Liver (tissue), 9 donors: ENCODE results near the gene IDH3A. TPM values are rescaled to one million over a fixed set of nuclear protein-coding genes. Genes with fewer than 3 reads are reported as not detected.

Experiments used
- DNase-seq: peaks from one replicate; pipeline ENCODE4 v3.0.0-alpha.2; 2017; ENCODE audit warnings: low spot score
- H3K27ac ChIP-seq, 2 donors: one replicate each; pipeline ENCODE4 v1.7.0; 2013; ENCODE audit warnings: inconsistent platforms in 2 of 2, low read length in 2 of 2, control low read depth in 1 of 2, low read depth in 1 of 2, mild to moderate bottlenecking in 1 of 2
- H3K27me3 ChIP-seq, 4 donors: one replicate each; pipeline versions ENCODE4 v1.6.1 to v1.7.0; 2013; ENCODE audit warnings: low read length in 3 of 4, inconsistent platforms in 1 of 4, mild to moderate bottlenecking in 1 of 4, moderate library complexity in 1 of 4; ENCODE audit not compliant: control insufficient read depth in 4 of 4, insufficient read depth in 4 of 4
- H3K36me3 ChIP-seq, 4 donors: one replicate each; pipeline versions ENCODE4 v1.6.1 to v1.7.0; 2013; ENCODE audit warnings: low read length in 3 of 4, mild to moderate bottlenecking in 3 of 4, low read depth in 1 of 4, moderate library complexity in 1 of 4; ENCODE audit not compliant: control insufficient read depth in 4 of 4, insufficient read depth in 3 of 4
- H3K4me1 ChIP-seq, 4 donors: one replicate each; pipeline versions ENCODE4 v1.6.1 to v1.7.0; 2013; ENCODE audit warnings: low read length in 3 of 4, mild to moderate bottlenecking in 3 of 4, moderate library complexity in 1 of 4; ENCODE audit not compliant: control insufficient read depth in 4 of 4, insufficient read depth in 4 of 4
- H3K4me3 ChIP-seq, 3 donors: one replicate each; pipeline versions ENCODE4 v1.6.1 to v1.7.0; 2013; ENCODE audit warnings: low read length in 3 of 3, control low read depth in 1 of 3, low read depth in 1 of 3, mild to moderate bottlenecking in 1 of 3
- H3K9ac ChIP-seq, 2 donors: one replicate each; pipeline ENCODE4 v1.7.0; 2013; ENCODE audit warnings: low read length in 2 of 2, mild to moderate bottlenecking in 2 of 2, moderate library complexity in 2 of 2, control low read depth in 1 of 2, low read depth in 1 of 2
- H3K9me3 ChIP-seq, 4 donors: one replicate each; pipeline versions ENCODE4 v1.6.1 to v1.7.0; 2013; ENCODE audit warnings: low read length in 3 of 4; ENCODE audit not compliant: control insufficient read depth in 4 of 4
- ATF3 ChIP-seq: IDR thresholded peaks from 2 replicates; pipeline ENCODE4 v1.6.1; 2016; ENCODE audit warnings: antibody characterized with exemption
- CTCF ChIP-seq: fragments of 150-350 bp; IDR thresholded peaks from 2 replicates; pipeline ENCODE4 v1.5.1; 2017; ENCODE audit warnings: improper control_type of control experiment, low read depth, low read length; ENCODE audit not compliant: missing input control
- EGR1 ChIP-seq, 2 donors: IDR thresholded peaks; 2 replicates each; pipeline ENCODE4 v1.6.1; 2016 to 2018; ENCODE audit warnings: antibody characterized with exemption in 2 of 2, low read depth in 2 of 2
- FOXA1 ChIP-seq: IDR thresholded peaks from 2 replicates; pipeline ENCODE4 v1.6.1; 2016; ENCODE audit warnings: antibody characterized with exemption
- FOXA2 ChIP-seq: IDR thresholded peaks from 2 replicates; pipeline ENCODE4 v1.6.1; 2016; ENCODE audit warnings: antibody characterized with exemption
- GABPA ChIP-seq, 2 donors: IDR thresholded peaks in 1 of 2; conservative IDR thresholded peaks in 1 of 2; 2 replicates each; pipeline ENCODE4 v1.6.1; 2016; ENCODE audit warnings: antibody characterized with exemption in 2 of 2, mild to moderate bottlenecking in 1 of 2, moderate library complexity in 1 of 2
- HNF4A ChIP-seq, 2 donors: conservative IDR thresholded peaks; 2 replicates each; pipeline ENCODE4 v1.6.1; 2016; ENCODE audit warnings: antibody characterized with exemption in 2 of 2, mild to moderate bottlenecking in 2 of 2
- HNF4G ChIP-seq: IDR thresholded peaks from 2 replicates; pipeline ENCODE4 v1.6.1; 2016; ENCODE audit warnings: antibody characterized with exemption
- JUND ChIP-seq, 2 donors: IDR thresholded peaks; 2 replicates each; pipeline ENCODE4 v1.6.1; 2016; ENCODE audit warnings: antibody characterized with exemption in 2 of 2
- MAX ChIP-seq: IDR thresholded peaks from 2 replicates; pipeline ENCODE4 v1.6.1; 2016; ENCODE audit warnings: antibody characterized with exemption
- NR2F2 ChIP-seq: IDR thresholded peaks from 2 replicates; pipeline ENCODE4 v1.6.1; 2016; ENCODE audit warnings: antibody characterized with exemption
- RAD21 ChIP-seq, 2 donors: IDR thresholded peaks; 2 replicates each; pipeline ENCODE4 v1.6.1; 2016; ENCODE audit warnings: antibody characterized with exemption in 2 of 2, mild to moderate bottlenecking in 2 of 2
- RXRA ChIP-seq, 2 donors: IDR thresholded peaks; 2 replicates each; pipeline ENCODE4 v1.6.1; 2017 to 2018; ENCODE audit warnings: antibody characterized with exemption in 2 of 2, mild to moderate bottlenecking in 1 of 2
- SP1 ChIP-seq: IDR thresholded peaks from 2 replicates; pipeline ENCODE4 v1.6.1; 2018; ENCODE audit warnings: antibody characterized with exemption, mild to moderate bottlenecking
- TAF1 ChIP-seq: conservative IDR thresholded peaks from 2 replicates; pipeline ENCODE4 v1.6.1; 2016; ENCODE audit warnings: antibody characterized with exemption, mild to moderate bottlenecking
- YY1 ChIP-seq: IDR thresholded peaks from 2 replicates; pipeline ENCODE4 v1.6.1; 2016; ENCODE audit warnings: antibody characterized with exemption, mild to moderate bottlenecking
- WGBS: extraction: QIAGEN DNeasy Blood & Tissue Kit; methylation state at CpG from one replicate; pipeline ENCODE4 v1.1.7; 2013; 5-methylcytosine and 5-hydroxymethylcytosine counted together
- polyA plus RNA-seq, 2 donors: library from polyadenylated mRNA; stranded (reverse) in 1 of 2; unstranded in 1 of 2; fragments of 200-250 nt in 1 of 2; fragments of >200 nt in 1 of 2; fragmentation: Nextera tagmentation in 1 of 2; extraction: Ambion mirVana in 1 of 2; gene quantifications; one replicate each; pipeline versions ENCODE4 v1.2.1 to v1.2.3, GENCODE V29; 2013 to 2015
- total RNA-seq, 2 donors: library from RNA; depleted of rRNA; stranded (reverse); fragments of >200 nt; gene quantifications; one replicate each; pipeline ENCODE4 v1.2.3, GENCODE V29; 2014
- TF ChIP-seq, protein P1 (sequence below): IDR thresholded peaks from 2 replicates; pipeline ENCODE4 v1.6.1; 2016; ENCODE audit warnings: antibody characterized with exemption, mild to moderate bottlenecking
- TF ChIP-seq, protein P2 (sequence below): IDR thresholded peaks from 2 replicates; pipeline ENCODE4 v1.6.1; 2016; ENCODE audit warnings: antibody characterized with exemption
- donor health status: healthy.
- donor health status: healthy.
- donor health status: healthy.
- donor health status: healthy.
- donor health status: healthy.

IDH3A gene
- total and polyA plus RNA-seq, 4 donors = 13.5 to 51.7 (median 24.0) TPM

DNA sequence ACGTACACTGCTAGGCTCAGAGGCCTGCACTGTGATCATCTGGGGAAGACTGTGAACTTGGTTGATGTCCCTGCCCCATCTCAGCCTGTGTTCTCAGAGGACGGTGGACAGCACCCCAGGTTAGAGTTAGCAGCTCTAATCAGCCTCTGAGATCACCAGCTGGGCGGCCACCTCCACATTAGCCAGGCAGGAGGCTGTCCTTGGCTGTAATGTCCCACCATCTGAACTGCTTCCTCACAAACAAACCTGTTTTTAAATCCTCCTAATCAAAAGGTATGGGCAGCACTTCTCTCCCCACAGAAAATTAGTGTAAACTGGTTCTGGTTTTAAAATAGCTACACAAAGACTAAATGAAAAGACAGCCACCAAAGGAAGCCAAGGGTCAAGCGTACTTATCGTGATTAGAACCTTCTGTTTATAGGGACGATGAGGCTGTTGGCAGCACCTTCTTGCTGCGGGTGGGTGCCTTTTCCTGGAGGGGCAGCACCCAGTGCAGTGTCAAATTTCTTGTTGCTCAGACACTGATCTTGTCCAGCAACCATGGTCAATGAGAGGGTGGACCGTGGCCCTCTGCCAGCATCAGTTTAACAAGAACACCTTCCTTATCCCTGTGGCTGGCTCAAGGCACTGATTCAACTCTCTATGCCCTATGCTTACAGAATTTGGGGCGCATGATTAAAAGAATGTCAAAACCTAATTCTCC is 60.6 kb downstream of the IDH3A start:
- peak; percentile 30 for DNase-seq
- Histone ChIP-seq H3K27ac (no peak overlapping the region), H3K36me3 (no peaks in the 10 kb centered on the region), H3K4me3 (no peak overlapping the region), H3K9me3 (no peaks in the 10 kb centered on the region), H3K27me3 (no peaks in the 10 kb centered on the region), H3K9ac (no peak overlapping the region), H3K4me1 (peaks cover 0 to 10% (median 4%) of the 10 kb centered on the region in 4 donors)
- TF ChIP-seq FOXA2 (no peak), HNF4A (conservative IDR thresholded peaks at IDR 0.05) (no peak), HNF4G (no peak), FOXA1 (no peak), CTCF (no peak), RAD21 (IDR thresholded peaks at IDR 0.05) (no peak), GABPA (IDR thresholded peaks at IDR 0.05 in 1 of 2, conservative IDR thresholded peaks at IDR 0.05 in 1 of 2) (no peak), EGR1 (IDR thresholded peaks at IDR 0.05; ENCODE audit: low read depth in 2 of 2) (no peak), RXRA (IDR thresholded peaks at IDR 0.05) (no peak)
- TF ChIP-seq, protein P1, sequence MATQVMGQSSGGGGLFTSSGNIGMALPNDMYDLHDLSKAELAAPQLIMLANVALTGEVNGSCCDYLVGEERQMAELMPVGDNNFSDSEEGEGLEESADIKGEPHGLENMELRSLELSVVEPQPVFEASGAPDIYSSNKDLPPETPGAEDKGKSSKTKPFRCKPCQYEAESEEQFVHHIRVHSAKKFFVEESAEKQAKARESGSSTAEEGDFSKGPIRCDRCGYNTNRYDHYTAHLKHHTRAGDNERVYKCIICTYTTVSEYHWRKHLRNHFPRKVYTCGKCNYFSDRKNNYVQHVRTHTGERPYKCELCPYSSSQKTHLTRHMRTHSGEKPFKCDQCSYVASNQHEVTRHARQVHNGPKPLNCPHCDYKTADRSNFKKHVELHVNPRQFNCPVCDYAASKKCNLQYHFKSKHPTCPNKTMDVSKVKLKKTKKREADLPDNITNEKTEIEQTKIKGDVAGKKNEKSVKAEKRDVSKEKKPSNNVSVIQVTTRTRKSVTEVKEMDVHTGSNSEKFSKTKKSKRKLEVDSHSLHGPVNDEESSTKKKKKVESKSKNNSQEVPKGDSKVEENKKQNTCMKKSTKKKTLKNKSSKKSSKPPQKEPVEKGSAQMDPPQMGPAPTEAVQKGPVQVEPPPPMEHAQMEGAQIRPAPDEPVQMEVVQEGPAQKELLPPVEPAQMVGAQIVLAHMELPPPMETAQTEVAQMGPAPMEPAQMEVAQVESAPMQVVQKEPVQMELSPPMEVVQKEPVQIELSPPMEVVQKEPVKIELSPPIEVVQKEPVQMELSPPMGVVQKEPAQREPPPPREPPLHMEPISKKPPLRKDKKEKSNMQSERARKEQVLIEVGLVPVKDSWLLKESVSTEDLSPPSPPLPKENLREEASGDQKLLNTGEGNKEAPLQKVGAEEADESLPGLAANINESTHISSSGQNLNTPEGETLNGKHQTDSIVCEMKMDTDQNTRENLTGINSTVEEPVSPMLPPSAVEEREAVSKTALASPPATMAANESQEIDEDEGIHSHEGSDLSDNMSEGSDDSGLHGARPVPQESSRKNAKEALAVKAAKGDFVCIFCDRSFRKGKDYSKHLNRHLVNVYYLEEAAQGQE = no peak
- WGBS = 55% methylated on average over 9 of the region's 9 CpGs

- no peaks in the 10 kb centered on the region for H3K27me3 ChIP-seq
- no peak overlapping the region for H3K4me3 ChIP-seq
- TF ChIP-seq CTCF (no peak), RAD21 (IDR thresholded peaks at IDR 0.05) (no peak), NR2F2 (no peak), HNF4G (no peak), MAX (no peak), TAF1 (no peak), HNF4A (conservative IDR thresholded peaks at IDR 0.05) (no peak), JUND (IDR thresholded peaks at IDR 0.05) (no peak), EGR1 (IDR thresholded peaks at IDR 0.05; ENCODE audit: low read depth in 2 of 2) (no peak), GABPA (IDR thresholded peaks at IDR 0.05 in 1 of 2, conservative IDR thresholded peaks at IDR 0.05 in 1 of 2) (no peak), ATF3 (no peak), SP1 (no peak), YY1 (no peak)
- TF ChIP-seq, protein P2, sequence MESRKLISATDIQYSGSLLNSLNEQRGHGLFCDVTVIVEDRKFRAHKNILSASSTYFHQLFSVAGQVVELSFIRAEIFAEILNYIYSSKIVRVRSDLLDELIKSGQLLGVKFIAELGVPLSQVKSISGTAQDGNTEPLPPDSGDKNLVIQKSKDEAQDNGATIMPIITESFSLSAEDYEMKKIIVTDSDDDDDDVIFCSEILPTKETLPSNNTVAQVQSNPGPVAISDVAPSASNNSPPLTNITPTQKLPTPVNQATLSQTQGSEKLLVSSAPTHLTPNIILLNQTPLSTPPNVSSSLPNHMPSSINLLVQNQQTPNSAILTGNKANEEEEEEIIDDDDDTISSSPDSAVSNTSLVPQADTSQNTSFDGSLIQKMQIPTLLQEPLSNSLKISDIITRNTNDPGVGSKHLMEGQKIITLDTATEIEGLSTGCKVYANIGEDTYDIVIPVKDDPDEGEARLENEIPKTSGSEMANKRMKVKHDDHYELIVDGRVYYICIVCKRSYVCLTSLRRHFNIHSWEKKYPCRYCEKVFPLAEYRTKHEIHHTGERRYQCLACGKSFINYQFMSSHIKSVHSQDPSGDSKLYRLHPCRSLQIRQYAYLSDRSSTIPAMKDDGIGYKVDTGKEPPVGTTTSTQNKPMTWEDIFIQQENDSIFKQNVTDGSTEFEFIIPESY = no peak
- TF ChIP-seq, protein P1 = no peak
- no peak overlapping the region for H3K27ac ChIP-seq
- peak; percentile 13 for DNase-seq
- no peaks in the 10 kb centered on the region for H3K36me3 ChIP-seq
- 78% methylated on average over 5 of the region's 5 CpGs for WGBS
- H3K9ac ChIP-seq = no peak overlapping the region
- peaks cover 0 to 10% (median 4%) of the 10 kb centered on the region in 4 donors for H3K4me1 ChIP-seq
- H3K9me3 ChIP-seq = no peaks in the 10 kb centered on the region
Observed at GRCh38 chr15:78210349-78210717, 61.2 kb downstream of the IDH3A start.
